Fibroblast of gingiva (primary cell): ENCODE measurements around the gene STK17B.
A peak's percentile ranks its signal among the peaks of the same experiment; 100 is the strongest.

ENCODE experiments used
- DNase-seq: peaks from one replicate; pipeline ENCODE4 v3.0.0-alpha.2; 2011; ENCODE audit warnings: low read depth

STK17B gene

DNA sequence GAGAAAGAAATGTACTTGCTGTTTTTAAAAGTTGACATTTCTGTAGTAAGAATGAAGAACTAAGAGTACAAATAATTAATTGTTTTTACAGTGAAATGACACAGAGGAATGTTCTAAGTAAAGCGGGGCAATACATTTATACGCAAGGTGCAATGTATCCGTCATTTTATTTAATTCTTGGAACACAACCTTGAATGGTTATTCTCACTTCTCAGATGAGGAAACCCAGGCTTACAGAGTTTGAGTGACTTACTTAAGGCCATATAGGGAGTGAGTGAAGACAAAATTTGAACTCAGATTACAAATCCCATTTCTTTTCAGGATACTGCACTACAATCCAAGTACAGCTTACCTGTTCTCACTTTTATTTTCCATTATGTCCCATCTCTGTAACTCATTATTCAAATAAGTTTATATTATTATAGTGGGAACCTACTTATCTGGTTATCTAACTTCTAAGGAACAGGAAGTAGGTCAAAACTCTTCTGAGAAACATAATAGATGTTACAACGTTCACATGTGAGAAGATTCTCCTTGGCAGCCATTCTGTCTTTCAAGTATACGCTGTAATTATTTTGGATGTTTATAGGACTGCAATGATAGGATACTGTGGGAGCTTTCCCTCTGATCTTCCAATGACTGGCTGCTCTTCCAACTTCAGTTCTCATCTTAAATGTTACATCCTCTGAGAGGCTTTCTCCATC is 12.3 kb upstream of the STK17B start:
- DNase-seq, result no peak

DNA sequence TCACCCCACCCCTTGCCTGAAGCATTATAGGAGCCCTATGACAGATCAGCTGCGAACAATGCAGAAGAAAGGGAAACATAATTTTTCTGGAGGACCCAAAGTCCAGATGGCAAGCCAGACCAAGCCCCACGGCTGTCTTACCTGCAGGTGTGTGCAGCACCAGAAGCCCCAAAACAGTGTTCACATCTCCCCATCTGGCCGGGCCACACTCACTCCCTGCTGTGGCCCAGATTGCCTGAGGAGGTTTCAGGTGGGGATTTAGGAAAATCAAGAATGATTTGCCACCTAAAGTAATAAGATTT is 11.7 kb upstream of the STK17B start:
- DNase-seq, result no peak

DNA sequence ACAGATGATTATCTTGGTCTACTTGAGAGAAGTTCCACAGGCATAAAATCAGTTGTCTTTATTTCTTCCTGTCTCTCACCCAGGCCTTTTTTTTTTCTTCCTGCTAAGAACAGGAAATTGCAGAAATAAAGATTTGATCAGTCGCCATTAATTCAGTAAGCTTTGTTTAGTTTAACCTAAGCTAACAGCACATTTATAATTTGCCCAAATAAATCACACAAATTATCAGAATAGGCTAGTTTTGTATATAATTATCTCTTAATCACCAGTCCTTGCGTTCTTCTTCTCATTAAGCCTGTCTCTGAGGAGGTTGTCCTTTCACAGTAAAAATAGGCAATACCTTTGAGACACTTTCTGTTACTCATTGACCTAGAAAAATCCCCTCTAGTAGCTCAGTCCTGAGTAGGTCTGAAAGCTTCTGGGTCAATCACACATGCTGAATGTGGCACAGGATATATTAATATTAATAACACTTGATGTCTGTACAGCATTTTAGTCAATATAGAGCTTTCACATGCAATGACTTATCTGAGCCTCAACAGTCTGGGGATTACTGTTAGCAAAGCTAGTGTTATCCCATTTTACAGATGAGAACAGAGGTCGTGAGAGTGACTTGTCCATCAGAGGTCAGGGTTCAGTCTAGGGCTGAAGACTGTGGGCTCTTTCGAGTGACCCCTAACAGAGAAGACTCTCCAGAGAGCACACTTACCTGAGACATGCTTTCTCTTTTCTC is 11.2 kb upstream of the STK17B start:
- no peak for DNase-seq

DNA sequence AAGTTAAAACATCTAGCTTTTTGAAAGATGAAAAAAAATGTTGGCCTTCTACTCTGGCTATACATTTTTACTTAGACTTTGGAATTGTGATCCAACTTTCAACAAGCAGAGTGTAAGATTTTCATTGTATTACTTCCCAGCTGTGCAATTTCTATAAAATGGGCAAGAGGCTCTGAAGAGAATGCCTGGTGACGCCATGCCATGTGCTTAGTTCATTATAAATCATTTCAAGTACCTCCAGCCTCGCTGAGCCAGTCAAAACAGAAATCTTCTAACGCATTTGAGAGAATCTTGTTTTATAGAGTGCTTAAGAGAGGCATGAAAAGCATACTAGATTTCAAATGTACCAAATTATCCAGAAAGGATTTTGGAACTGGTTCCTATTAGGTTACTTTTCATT is 10.1 kb upstream of the STK17B start:
- no peak for DNase-seq

DNA sequence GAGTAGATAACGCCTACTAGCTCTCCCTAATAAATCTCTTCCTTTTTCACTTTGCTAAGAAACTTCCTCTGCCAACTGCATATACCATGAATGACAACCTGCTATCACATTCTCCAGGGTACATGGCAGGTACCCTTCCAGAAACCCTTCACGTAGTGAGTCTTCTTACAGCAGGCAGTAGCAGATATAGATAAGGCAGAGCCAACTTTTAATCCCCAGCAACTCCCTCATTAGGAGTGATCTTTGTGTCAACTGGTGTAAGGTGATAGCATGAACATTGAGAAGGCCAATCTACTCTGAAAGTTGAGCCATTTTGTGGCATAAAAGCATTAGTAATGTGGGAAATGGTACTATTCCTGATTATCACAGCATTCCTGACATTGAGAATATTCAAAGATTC is 5.7 kb upstream of the STK17B start:
- no peak for DNase-seq

DNA sequence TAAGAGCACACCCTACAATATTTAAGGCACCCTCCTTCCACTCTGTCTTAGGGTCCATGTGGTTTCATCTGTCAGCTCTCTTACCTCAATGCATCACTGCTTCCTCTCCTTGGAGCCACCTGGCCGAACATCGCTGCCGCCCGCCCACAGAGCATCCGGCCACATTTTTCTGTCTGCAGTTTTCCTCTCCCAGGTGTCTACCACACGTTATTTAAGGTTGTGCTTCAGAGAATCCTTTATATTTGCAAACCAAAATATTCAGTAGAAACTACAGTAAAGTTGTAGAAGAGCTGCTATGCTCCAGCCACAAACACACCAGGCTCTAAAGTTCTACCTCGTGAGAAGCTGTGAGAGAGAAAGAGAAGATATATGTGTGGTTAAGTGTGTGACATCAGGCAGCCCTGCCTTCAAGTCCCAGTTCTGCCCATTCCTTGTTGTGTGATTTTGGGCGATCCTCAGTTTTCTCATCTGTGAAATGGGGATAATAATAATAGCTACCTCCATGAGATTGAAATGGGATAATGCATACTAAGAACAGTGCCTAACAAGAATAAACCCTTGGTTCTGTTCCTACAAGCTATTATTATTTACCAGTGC is 4.9 kb upstream of the STK17B start:
- DNase-seq, result no peak

DNA sequence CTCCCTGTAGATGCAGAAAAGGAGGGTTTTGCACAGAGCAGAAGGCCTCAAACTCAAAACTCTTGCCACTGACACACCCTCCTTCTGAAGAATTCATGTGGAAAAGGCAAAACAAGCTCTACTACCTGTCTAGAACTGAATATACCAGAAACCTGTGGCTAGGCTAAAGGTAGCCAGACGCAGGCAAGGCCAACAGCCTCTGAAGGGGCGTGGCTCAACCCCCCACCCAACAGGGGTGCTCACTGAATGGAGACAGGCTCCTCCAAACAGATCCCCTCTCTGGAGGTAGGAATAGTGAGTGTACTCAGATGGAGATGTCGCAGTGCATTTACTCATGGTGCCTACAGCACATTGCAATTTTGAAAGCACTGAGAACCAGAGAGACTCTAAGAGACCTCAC is 3.0 kb upstream of the STK17B start:
- DNase-seq, result no peak

DNA sequence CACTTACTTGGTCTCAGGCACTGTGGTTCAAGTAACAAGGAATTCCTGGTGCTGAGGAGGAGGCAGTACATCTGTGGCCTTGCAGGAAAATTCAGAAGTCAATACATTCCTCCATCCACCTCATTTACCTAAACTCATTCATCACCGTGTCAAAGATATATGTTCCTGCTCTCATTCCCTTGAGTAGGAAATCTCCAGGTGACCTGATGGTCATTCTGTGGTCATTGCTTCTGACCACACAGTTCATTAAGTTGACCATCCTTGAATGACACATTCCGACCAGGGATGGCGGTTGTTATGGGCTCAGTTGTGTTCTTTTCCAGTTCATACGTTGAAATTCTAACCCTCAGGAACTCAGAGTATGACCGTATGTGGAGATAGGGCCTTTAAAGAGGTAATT is 2.1 kb upstream of the STK17B start:
- no peak for DNase-seq

DNA sequence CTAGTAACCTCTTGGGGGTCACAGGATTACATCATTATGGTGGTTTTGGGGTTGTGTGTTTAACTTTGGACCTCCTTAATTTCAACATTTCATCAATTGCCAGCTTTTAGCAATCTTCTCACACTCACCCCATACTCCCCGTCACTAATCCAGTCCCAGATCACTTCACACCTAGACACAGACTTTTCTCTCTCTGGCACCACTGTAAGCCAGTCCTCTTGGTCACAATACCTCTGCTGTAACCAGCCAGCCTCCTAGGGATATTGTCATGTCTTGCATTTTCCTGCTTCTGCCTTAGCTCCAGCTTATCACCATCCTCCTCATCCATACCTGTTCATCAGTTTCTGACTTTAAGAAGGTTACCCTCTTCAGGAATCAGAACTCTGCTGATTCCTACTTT is 1.6 kb upstream of the STK17B start:
- no peak for DNase-seq

DNA sequence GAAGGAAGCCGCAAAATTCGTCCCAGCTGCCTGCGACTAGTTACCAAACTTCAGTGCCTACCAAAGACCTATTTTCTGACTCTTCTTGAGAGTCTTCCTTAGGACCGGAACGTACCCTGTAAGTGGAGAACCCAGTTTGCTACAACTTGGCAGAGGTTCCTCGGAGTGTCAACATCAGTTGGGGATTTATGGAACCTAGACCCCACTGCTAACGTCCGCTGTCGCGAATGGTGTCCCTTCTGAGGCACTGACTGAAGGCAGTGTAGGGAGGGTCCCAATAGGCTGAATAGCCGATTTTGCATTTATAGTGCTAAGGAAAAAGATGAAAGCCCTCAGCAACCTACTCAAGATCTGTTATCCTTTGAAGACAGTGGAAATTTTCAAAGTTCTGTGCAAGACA is 568 bp upstream of the STK17B start:
- DNase-seq, result peak; percentile 15

DNA sequence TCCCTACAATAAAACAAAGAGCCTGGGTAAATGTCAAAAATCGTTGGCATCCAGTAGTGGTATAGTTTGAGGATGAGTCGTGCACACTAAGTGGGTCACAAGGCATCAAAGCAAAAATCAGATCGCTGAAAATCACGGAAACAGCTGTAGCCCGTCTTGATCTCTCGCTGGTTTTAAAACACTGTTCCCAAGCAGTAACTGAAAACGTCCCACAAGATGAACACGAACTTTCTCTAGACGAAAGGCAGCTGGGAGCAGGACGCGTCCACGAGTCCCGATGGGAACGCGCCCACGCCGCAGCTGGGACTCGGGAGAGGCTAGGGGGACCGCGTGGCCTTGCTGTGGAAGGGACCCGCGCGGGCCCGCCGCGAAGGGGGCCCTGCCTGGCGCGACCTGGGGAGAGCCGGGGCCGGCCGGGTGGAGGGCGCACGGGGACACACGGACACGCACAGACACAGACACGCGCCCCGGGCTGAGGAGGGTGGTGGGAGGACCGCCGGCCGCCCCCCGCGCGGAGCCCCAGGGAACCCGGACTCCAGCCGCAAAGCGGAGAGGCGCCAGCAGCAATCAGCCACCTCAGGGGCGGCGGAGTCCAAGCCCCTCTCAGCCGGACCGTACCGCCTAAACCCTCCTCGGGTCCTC is 651 bp downstream of the STK17B start:
- peak; percentile 66 for DNase-seq

DNA sequence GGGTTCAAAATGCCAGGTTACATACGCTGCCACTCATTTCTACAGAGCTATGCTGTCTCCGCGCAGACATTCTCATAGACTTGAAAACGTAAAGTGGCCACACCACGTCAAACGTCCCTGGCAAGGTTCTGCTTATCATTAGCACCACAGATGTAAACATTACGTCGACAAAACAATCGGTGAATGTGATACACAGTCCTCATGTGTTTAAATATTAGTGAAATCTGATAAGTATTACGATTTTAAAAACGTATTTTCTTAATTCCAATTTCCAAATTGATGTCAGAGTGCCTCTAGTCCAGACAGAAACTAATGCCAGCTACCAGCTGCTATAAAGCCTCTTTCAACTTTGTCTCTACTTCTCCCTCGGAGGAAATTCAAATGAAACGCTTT is 1.2 kb downstream of the STK17B start:
- DNase-seq, result peak; percentile 67

DNA sequence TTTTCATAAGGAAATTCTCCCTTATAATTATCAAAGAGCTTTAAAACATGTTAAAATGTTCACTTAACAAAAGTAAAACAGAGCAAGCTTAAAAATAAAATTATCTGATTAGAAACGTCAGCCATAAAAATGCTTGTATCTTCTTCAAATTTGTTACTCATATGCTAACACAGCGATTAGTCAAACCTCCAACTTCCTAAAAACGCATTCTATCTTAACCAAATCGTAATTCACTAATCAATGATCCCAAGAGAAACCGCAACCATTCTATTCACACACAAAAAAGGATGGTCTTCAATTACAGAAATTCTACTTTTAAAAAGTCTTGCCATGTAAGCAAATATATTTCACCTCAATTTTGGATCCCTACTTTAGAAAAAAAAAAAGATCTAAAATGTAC is 1.9 kb downstream of the STK17B start:
- no peak for DNase-seq

DNA sequence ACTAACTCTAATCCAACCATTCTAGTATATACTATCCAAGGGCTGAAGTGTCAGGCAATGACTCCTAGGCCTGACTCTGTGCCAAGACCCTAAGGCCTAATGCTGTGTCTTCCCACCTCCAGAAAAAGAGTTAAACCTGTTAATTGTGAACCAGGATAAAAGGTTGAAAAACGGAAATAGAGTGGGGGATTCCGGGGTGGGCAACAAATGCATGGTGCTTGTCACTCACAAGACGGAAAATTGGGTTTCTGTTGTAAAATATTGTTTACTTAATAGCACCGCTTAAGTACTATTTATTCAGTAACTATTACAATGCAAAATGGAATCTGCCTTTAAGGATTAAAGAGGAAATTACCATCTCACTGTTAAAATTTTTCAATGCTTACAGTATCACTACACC is 3.2 kb downstream of the STK17B start:
- DNase-seq, result peak; percentile 37

DNA sequence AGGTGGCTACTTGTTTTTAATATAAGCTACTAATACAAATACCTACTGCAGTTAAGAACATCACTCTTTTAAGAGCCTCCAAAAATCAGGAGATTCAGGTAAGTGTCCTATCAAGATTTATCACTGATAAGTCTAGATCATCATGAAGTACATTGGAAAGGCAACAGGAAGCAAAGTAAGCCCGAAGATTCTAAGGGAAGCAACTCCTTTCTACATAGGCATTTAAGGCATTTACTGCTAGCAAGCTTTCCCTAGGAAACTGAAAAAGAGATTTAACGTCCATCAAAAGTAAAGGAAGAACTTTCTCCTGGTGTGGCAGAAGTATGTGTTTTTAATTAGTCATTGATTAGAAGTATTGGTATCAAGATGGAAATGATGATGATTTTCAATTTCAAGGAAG is 3.7 kb downstream of the STK17B start:
- no peak for DNase-seq

DNA sequence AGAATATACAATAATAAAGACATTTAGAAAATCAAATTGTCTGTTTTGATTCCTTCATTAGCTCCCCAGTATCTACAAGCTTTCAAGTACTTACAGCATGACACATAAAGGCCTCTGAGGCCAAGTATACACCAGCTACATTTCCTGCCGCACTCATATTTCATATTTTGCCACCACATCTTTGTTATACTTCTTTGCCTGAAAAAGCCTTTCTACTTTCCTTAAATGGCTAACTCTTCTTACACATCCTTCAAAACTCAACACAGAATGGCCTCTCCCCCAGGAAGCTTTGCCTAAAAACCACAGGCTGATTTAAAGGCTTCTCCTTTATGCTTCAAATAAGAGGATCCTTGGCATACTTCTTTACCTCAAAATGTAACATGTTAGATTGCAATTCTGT is 4.5 kb downstream of the STK17B start:
- peak; percentile 62 for DNase-seq

DNA sequence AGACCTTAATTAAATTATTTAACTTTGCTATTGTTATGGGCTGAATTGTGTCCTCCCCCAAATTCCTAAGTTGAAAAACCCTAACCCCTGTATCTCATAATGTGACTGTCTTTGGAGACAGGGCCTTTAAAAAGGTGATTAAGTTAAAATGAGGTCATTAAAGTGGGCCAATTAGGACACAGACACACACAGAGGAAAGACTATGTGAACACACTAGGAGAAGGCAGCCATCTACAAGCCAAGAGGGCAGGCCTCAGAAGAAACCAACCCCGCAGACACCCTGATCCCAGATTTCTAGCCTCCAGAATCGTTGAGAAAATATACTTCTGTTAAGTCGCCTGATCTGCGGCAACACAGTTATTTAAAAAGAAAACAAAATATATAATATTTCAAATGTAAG is 6.4 kb downstream of the STK17B start:
- DNase-seq, result no peak

DNA sequence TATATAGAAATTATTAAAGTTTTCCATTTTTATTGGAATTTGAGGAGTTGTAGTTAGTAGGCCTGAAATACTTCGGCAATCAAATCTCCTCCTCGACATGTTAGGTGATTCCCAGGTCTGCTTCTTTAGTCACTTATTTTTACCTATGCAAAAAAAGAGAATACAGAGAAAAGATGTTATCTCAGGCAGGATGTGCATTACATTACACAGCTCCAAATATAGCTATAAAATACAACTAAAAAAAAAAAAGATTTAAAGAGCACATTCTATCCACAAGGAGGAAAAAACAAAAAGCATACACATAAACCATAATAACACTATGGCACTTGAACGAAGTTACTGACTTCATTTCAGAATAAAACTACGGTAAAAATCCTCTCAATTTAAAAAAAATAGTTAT is 8.1 kb downstream of the STK17B start:
- no peak for DNase-seq

DNA sequence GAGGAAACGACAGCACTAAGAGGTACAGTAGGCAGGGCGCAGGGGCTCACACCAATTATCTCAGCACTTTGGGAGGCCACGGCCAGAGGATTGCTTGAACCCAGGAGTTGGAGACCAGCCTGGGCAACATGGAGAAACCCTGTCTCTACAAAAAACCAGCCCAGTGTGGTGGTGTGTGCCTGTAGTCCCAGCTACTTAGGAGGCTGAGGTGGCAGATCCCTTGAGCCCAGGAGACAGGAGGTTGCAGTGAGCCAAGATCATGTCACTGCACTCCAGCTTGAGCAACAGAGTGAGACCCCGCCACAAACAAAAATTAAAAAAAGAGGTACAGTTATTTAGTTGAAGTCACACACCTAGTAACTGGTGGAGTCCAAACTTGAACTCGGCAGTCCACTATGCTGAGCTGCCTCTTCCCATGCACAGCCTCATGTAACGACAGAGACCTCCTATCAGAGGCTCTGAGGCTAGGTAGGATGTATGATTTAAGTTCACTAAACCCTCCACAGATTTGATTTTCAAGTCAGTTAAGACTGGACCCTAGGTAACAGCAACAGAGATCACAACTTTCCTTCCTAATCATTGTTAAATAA is 8.7 kb downstream of the STK17B start:
- DNase-seq, result no peak

DNA sequence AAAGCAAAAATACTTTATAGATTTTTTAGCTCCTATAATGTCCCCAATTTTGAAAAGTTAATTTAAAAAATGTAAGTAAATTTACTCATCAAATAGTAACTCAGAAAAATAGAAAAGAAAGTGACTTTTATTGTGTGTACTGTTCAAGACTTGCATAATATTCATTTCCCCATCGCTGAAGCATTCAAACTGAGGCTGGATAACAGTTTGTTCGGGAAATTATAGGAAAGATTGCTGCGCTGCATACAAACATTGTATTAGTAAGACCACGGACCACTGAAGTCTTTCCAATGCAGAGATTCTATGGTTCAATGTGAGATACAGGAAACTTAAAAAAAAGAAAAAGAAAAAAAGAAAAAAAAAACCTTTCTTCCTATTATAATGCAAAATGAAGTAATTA is 10.4 kb downstream of the STK17B start:
- no peak for DNase-seq

DNA sequence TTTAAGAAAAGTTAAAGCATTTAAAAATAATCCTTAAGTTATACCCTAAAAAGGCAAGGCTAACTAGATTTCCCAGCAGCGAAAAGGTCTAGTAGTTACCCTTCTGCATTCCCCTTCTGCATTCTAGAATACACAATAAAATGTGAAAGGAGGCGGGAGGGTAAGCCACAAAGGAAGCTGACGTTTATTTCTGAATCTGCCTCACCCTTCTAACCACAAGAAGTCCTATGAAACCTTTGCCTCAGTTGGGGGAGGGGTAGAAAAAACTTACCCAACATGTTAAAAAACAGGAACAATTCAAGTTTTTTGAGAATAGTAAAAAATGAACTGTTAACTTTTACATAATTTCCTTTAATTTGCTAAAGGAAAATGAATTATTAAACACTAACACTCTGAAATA is 11.3 kb downstream of the STK17B start:
- DNase-seq, result peak; percentile 79

DNA sequence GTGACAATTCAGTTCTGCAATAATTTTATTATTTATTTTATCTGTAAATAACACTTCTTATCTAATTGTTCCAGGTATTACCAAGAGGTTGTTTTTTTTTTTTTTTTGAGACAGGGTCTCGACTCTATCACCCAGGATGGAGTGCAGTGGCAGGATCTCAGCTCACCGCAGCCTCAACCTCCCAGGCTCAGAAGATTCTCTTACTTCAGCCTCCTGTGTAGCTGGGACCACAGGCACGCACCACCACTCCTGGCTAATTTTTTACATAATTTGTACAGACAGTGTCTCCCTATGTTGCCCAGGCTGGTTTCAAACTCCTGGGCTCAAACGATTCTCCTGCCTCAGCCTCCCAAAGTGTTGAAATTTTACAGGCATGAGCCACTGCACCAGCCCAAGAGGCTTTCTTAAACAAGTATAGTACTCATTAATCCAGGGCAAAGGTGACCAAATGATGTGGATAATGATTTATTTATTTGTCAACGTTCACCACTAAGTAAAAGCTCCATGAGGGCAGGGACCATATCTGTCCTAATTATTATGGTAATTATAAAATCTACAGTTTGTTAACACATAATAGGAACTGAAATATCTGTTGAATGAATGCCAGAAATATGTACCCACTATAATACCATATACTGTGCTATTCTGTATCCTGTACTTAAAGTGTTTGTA is 12.0 kb downstream of the STK17B start:
- no peak for DNase-seq
